OCI-LY1 (cell line): ENCODE data around the gene JUN.

Experiments used
- H2AFZ ChIP-seq: fragments of 200-600 bp; sonication (generic), shearing (Covaris generic); 2 replicates; pipeline ENCODE4 v1.6.0; 2014; ENCODE audit warnings: antibody characterized with exemption, mild to moderate bottlenecking, low read length
- H3F3A ChIP-seq: fragments of 200-600 bp; sonication (generic), shearing (Covaris generic); 2 replicates; pipeline ENCODE4 v1.6.0; 2014; ENCODE audit warnings: mild to moderate bottlenecking, antibody characterized with exemption, low read length, moderate library complexity; ENCODE audit not compliant: insufficient read depth
- H3K27ac ChIP-seq: fragments of 200-600 bp; sonication (generic); 2 replicates; pipeline ENCODE4 v1.5.1; 2014; ENCODE audit warnings: low read length, mixed run types, mild to moderate bottlenecking, low read depth; ENCODE audit not compliant: poor library complexity, severe bottlenecking
- H3K27me3 ChIP-seq: fragments of 200-600 bp; sonication (generic); 2 replicates; pipeline ENCODE4 v1.6.0; 2014; ENCODE audit warnings: antibody characterized with exemption, mild to moderate bottlenecking, low read length, moderate library complexity; ENCODE audit not compliant: insufficient read depth
- H3K36me3 ChIP-seq: fragments of 200-600 bp; sonication (generic); 2 replicates; pipeline ENCODE4 v1.6.1; 2014; ENCODE audit warnings: mild to moderate bottlenecking, antibody characterized with exemption, low read length, moderate library complexity, mixed read lengths; ENCODE audit not compliant: insufficient read depth
- H3K4me1 ChIP-seq: fragments of 200-600 bp; sonication (generic); 2 replicates; pipeline ENCODE4 v1.5.1; 2014; ENCODE audit warnings: mild to moderate bottlenecking, low read length, moderate library complexity; ENCODE audit not compliant: insufficient read depth, severe bottlenecking
- H3K4me2 ChIP-seq: fragments of 200-600 bp; sonication (generic), shearing (Covaris generic); 2 replicates; pipeline ENCODE4 v1.6.1; 2014; ENCODE audit warnings: low read length
- H3K4me3 ChIP-seq: fragments of 200-600 bp; sonication (generic); 2 replicates; pipeline ENCODE4 v1.5.1; 2014; ENCODE audit warnings: low read length, low read depth, mild to moderate bottlenecking, mixed read lengths; ENCODE audit not compliant: poor library complexity, severe bottlenecking
- H3K79me2 ChIP-seq: fragments of 200-600 bp; shearing (Covaris generic); 2 replicates; pipeline ENCODE4 v1.6.1; 2016; ENCODE audit warnings: mixed run types, low read length, mixed read lengths; ENCODE audit not compliant: insufficient read depth
- H3K9ac ChIP-seq: fragments of 200-600 bp; sonication (generic), shearing (Covaris generic); 2 replicates; pipeline ENCODE4 v1.6.1; 2014; ENCODE audit warnings: mild to moderate bottlenecking, low read length, mixed read lengths
- H3K9me2 ChIP-seq: fragments of 200-600 bp; sonication (generic), shearing (Covaris generic); 2 replicates; pipeline ENCODE4 v1.6.1; 2014; ENCODE audit warnings: low read depth, mild to moderate bottlenecking, low read length, mixed read lengths
- H3K9me3 ChIP-seq: fragments of 200-600 bp; shearing (Covaris generic); 2 replicates; pipeline ENCODE4 v1.6.1; 2014; ENCODE audit warnings: low read length, mixed read lengths
- H4K20me1 ChIP-seq: fragments of 200-600 bp; sonication (generic), shearing (Covaris generic); 2 replicates; pipeline ENCODE4 v1.6.0; 2016; ENCODE audit warnings: mild to moderate bottlenecking, low read length; ENCODE audit not compliant: insufficient read depth
- CTCF ChIP-seq: fragments of 200-600 bp; sonication (generic), shearing (Covaris generic); IDR thresholded peaks from 2 replicates; pipeline ENCODE4 v1.5.1; 2017; ENCODE audit warnings: mild to moderate bottlenecking, antibody characterized with exemption, low read length, moderate library complexity, mixed read lengths
- EZH2 ChIP-seq: fragments of 200-600 bp; sonication (generic), shearing (Covaris generic); IDR thresholded peaks from 2 replicates; pipeline ENCODE4 v1.8.0; 2017; ENCODE audit warnings: borderline replicate concordance, mixed run types, mild to moderate bottlenecking, antibody characterized with exemption, low read length, moderate library complexity, mixed read lengths

Gene JUN

GRCh38 chr1:58767143-58767542 is 16.7 kb downstream of the JUN start:
- no peak overlapping the region for H3K4me3 ChIP-seq
- TF ChIP-seq CTCF (no peak), EZH2 (no peak)
- H3K4me2 ChIP-seq, result no peak overlapping the region
- no peak overlapping the region for H3K9ac ChIP-seq
- no peak overlapping the region for H2AFZ ChIP-seq
- no peaks in the 10 kb centered on the region for H3K27me3 ChIP-seq
- H3K79me2 ChIP-seq, result no peaks in the 10 kb centered on the region
- H3F3A ChIP-seq, result no peaks in the 10 kb centered on the region
- H3K27ac ChIP-seq, result no peak overlapping the region
- H4K20me1 ChIP-seq, result no peaks in the 10 kb centered on the region
- H3K9me2 ChIP-seq, result no peaks in the 10 kb centered on the region
- no peaks in the 10 kb centered on the region for H3K36me3 ChIP-seq
- no peaks in the 10 kb centered on the region for H3K4me1 ChIP-seq
- H3K9me3 ChIP-seq, result no peaks in the 10 kb centered on the region

GRCh38 chr1:58765441-58765840 is 18.4 kb downstream of the JUN start:
- Histone ChIP-seq H3K9me2 (no peaks in the 10 kb centered on the region), H3K27ac (no peak overlapping the region), H4K20me1 (no peaks in the 10 kb centered on the region), H3K9ac (no peak overlapping the region), H3F3A (no peaks in the 10 kb centered on the region), H3K27me3 (no peaks in the 10 kb centered on the region), H3K4me1 (no peaks in the 10 kb centered on the region), H3K4me3 (no peak overlapping the region), H3K79me2 (no peaks in the 10 kb centered on the region), H3K9me3 (no peaks in the 10 kb centered on the region), H2AFZ (no peak overlapping the region), H3K4me2 (no peak overlapping the region), H3K36me3 (no peaks in the 10 kb centered on the region)
- TF ChIP-seq CTCF, result no peak
- TF ChIP-seq EZH2, result no peak

- H3K9ac ChIP-seq, result no peak overlapping the region
- TF ChIP-seq CTCF, result no peak
- no peak for TF ChIP-seq EZH2
- H3K27ac ChIP-seq, result no peak overlapping the region
- no peaks in the 10 kb centered on the region for H4K20me1 ChIP-seq
- H3F3A ChIP-seq, result no peaks in the 10 kb centered on the region
- no peak overlapping the region for H3K4me3 ChIP-seq
- H3K4me2 ChIP-seq, result no peak overlapping the region
- no peak overlapping the region for H2AFZ ChIP-seq
- H3K27me3 ChIP-seq, result no peaks in the 10 kb centered on the region
- no peaks in the 10 kb centered on the region for H3K9me2 ChIP-seq
- H3K36me3 ChIP-seq, result no peaks in the 10 kb centered on the region
- H3K79me2 ChIP-seq, result no peaks in the 10 kb centered on the region
- no peaks in the 10 kb centered on the region for H3K4me1 ChIP-seq
- H3K9me3 ChIP-seq, result no peaks in the 10 kb centered on the region
Observed at GRCh38 chr1:58765006-58765405, 18.8 kb downstream of the JUN start.
